ENCODE results near the gene GTF2E1.

The GTF2E1 gene

DNA sequence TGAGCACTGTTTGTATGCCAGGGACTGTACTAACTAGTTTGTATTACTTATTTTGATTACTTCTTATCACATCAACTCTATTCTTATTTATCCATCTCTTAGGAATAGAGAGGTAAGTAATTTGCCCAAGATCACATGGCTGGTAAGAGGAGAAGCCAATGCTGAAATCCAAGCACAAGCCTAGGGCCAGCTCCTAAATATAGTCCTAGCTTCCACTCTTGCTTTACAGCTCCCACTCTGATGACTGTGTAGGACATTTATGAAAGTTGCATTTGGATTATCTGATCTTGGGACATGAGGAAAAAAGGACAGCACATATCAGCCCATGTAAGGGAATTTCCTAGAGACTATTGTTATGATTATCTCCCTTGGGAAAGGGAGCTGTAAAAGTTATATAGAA is 58.1 kb downstream of the GTF2E1 start:
- Histone ChIP-seq H3K27me3 (ENCODE audit: control insufficient read depth in 1 of 2, insufficient read depth in 2 of 2, low read length in 2 of 2) (no peaks in the 10 kb centered on the region), H3K9ac (ENCODE audit: low read length) (no peak overlapping the region)

DNA sequence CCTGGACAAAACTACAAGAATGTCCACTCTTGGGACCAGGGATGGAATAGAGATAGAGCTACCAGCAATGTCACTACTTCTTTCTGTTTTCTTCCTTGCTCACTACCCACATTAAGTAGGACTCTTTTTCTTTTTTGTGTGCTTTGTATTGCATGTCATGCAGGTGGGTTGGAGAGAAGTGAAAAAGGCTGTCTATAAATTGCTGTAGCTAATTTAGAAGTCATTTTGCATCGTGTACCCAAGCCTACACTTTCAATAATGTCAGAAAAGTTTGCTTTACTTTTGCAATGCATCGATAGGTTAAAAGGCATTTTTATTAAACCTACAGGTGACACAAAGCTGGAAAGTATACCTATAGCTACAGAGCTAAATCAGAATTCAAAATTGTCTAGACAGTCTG is 58.9 kb downstream of the GTF2E1 start:
- no peaks in the 10 kb centered on the region for H3K27me3 ChIP-seq (ENCODE audit: control insufficient read depth in 1 of 2, insufficient read depth in 2 of 2, low read length in 2 of 2)
- no peaks in the 10 kb centered on the region for H3K36me3 ChIP-seq (ENCODE audit: insufficient read depth, low read length)
- no peak overlapping the region for H3K9ac ChIP-seq (ENCODE audit: low read length)
- no peak overlapping the region for H3K4me3 ChIP-seq (ENCODE audit: low read depth in 1 of 2, low read length in 2 of 2)
- no peak overlapping the region for H3K27ac ChIP-seq (ENCODE audit: low read depth, low read length)
- H3K4me1 ChIP-seq (ENCODE audit: insufficient read depth, low read length): no peaks in the 10 kb centered on the region
- H3K9me3 ChIP-seq (ENCODE audit: low read length): no peaks in the 10 kb centered on the region

More for the DNA sequence above, 58.1 kb downstream of the GTF2E1 start:
- Histone ChIP-seq H3K4me1 (ENCODE audit: insufficient read depth, low read length) (no peaks in the 10 kb centered on the region), H3K36me3 (ENCODE audit: insufficient read depth, low read length) (no peaks in the 10 kb centered on the region), H3K4me3 (ENCODE audit: low read depth in 1 of 2, low read length in 2 of 2) (no peak overlapping the region), H3K9me3 (ENCODE audit: low read length) (no peaks in the 10 kb centered on the region), H3K27ac (ENCODE audit: low read depth, low read length) (no peak overlapping the region)

- Histone ChIP-seq H3K27me3 (ENCODE audit: control insufficient read depth in 1 of 2, insufficient read depth in 2 of 2, low read length in 2 of 2) (no peaks in the 10 kb centered on the region), H3K9me3 (ENCODE audit: low read length) (no peaks in the 10 kb centered on the region), H3K4me3 (ENCODE audit: low read depth in 1 of 2, low read length in 2 of 2) (no peak overlapping the region), H3K9ac (ENCODE audit: low read length) (no peak overlapping the region), H3K36me3 (ENCODE audit: insufficient read depth, low read length) (no peaks in the 10 kb centered on the region), H3K4me1 (ENCODE audit: insufficient read depth, low read length) (no peaks in the 10 kb centered on the region), H3K27ac (ENCODE audit: low read depth, low read length) (no peak overlapping the region)
Measured at GRCh38 chr3:120802916-120803315, 60.4 kb downstream of the GTF2E1 start.

- Histone ChIP-seq H3K27me3 (ENCODE audit: control insufficient read depth in 1 of 2, insufficient read depth in 2 of 2, low read length in 2 of 2) (no peaks in the 10 kb centered on the region), H3K36me3 (ENCODE audit: insufficient read depth, low read length) (no peaks in the 10 kb centered on the region), H3K27ac (ENCODE audit: low read depth, low read length) (no peak overlapping the region), H3K9ac (ENCODE audit: low read length) (no peak overlapping the region), H3K9me3 (ENCODE audit: low read length) (no peaks in the 10 kb centered on the region), H3K4me1 (ENCODE audit: insufficient read depth, low read length) (no peaks in the 10 kb centered on the region), H3K4me3 (ENCODE audit: low read depth in 1 of 2, low read length in 2 of 2) (no peak overlapping the region)
Measured at GRCh38 chr3:120816728-120817127, 74.2 kb downstream of the GTF2E1 start.

- Histone ChIP-seq H3K4me3 (ENCODE audit: low read depth in 1 of 2, low read length in 2 of 2) (no peak overlapping the region), H3K27me3 (ENCODE audit: control insufficient read depth in 1 of 2, insufficient read depth in 2 of 2, low read length in 2 of 2) (no peaks in the 10 kb centered on the region), H3K9ac (ENCODE audit: low read length) (no peak overlapping the region), H3K27ac (ENCODE audit: low read depth, low read length) (no peak overlapping the region), H3K36me3 (ENCODE audit: insufficient read depth, low read length) (no peaks in the 10 kb centered on the region), H3K4me1 (ENCODE audit: insufficient read depth, low read length) (no peaks in the 10 kb centered on the region), H3K9me3 (ENCODE audit: low read length) (no peaks in the 10 kb centered on the region)
Measured at GRCh38 chr3:120820748-120821147, 78.2 kb downstream of the GTF2E1 start.

DNA sequence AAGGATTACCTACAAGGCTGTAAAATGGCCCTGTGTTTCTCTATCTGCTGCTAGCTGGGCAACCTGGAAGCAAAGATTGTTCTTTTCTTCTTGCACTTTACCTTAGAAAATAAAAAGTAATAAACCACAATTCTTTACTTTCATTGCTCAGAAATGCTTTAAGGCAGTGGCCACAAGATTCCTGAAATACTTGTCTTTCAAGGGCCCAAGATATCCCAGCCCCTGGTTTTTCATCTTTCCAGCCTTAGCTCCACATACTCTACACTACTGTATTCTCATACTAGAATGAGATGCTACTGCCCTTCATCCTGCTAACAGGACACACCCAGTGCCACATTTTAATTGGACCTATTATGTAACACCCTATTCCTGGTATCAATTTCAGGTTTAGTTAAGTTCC is 78.9 kb downstream of the GTF2E1 start:
- Histone ChIP-seq H3K4me3 (ENCODE audit: low read depth in 1 of 2, low read length in 2 of 2) (no peak overlapping the region), H3K9ac (ENCODE audit: low read length) (no peak overlapping the region), H3K27ac (ENCODE audit: low read depth, low read length) (no peak overlapping the region)

GRCh38 chr3:120823156-120823555 is 80.6 kb downstream of the GTF2E1 start:
- Histone ChIP-seq H3K27ac (ENCODE audit: low read depth, low read length) (no peak overlapping the region), H3K36me3 (ENCODE audit: insufficient read depth, low read length) (no peaks in the 10 kb centered on the region), H3K27me3 (ENCODE audit: control insufficient read depth in 1 of 2, insufficient read depth in 2 of 2, low read length in 2 of 2) (no peaks in the 10 kb centered on the region), H3K9ac (ENCODE audit: low read length) (no peak overlapping the region), H3K4me3 (ENCODE audit: low read depth in 1 of 2, low read length in 2 of 2) (no peak overlapping the region), H3K4me1 (ENCODE audit: insufficient read depth, low read length) (no peaks in the 10 kb centered on the region), H3K9me3 (ENCODE audit: low read length) (no peaks in the 10 kb centered on the region)

More for the DNA sequence above, 78.9 kb downstream of the GTF2E1 start:
- Histone ChIP-seq H3K4me1 (ENCODE audit: insufficient read depth, low read length) (no peaks in the 10 kb centered on the region), H3K27me3 (ENCODE audit: control insufficient read depth in 1 of 2, insufficient read depth in 2 of 2, low read length in 2 of 2) (no peaks in the 10 kb centered on the region), H3K36me3 (ENCODE audit: insufficient read depth, low read length) (no peaks in the 10 kb centered on the region), H3K9me3 (ENCODE audit: low read length) (no peaks in the 10 kb centered on the region)

GRCh38 chr3:120824613-120825012 is 82.1 kb downstream of the GTF2E1 start:
- H3K4me3 ChIP-seq (ENCODE audit: low read depth in 1 of 2, low read length in 2 of 2): no peak overlapping the region
- H3K27me3 ChIP-seq (ENCODE audit: control insufficient read depth in 1 of 2, insufficient read depth in 2 of 2, low read length in 2 of 2): no peaks in the 10 kb centered on the region
- no peaks in the 10 kb centered on the region for H3K9me3 ChIP-seq (ENCODE audit: low read length)
- no peak overlapping the region for H3K9ac ChIP-seq (ENCODE audit: low read length)
- H3K27ac ChIP-seq (ENCODE audit: low read depth, low read length): no peak overlapping the region
- no peaks in the 10 kb centered on the region for H3K36me3 ChIP-seq (ENCODE audit: insufficient read depth, low read length)
- no peaks in the 10 kb centered on the region for H3K4me1 ChIP-seq (ENCODE audit: insufficient read depth, low read length)

GRCh38 chr3:120828796-120829195 is 86.3 kb downstream of the GTF2E1 start:
- Histone ChIP-seq H3K27ac (ENCODE audit: low read depth, low read length) (no peak overlapping the region), H3K4me3 (ENCODE audit: low read depth in 1 of 2, low read length in 2 of 2) (no peak overlapping the region), H3K36me3 (ENCODE audit: insufficient read depth, low read length) (no peaks in the 10 kb centered on the region), H3K9me3 (ENCODE audit: low read length) (no peaks in the 10 kb centered on the region), H3K9ac (ENCODE audit: low read length) (no peak overlapping the region), H3K4me1 (ENCODE audit: insufficient read depth, low read length) (no peaks in the 10 kb centered on the region), H3K27me3 (ENCODE audit: control insufficient read depth in 1 of 2, insufficient read depth in 2 of 2, low read length in 2 of 2) (no peaks in the 10 kb centered on the region)

DNA sequence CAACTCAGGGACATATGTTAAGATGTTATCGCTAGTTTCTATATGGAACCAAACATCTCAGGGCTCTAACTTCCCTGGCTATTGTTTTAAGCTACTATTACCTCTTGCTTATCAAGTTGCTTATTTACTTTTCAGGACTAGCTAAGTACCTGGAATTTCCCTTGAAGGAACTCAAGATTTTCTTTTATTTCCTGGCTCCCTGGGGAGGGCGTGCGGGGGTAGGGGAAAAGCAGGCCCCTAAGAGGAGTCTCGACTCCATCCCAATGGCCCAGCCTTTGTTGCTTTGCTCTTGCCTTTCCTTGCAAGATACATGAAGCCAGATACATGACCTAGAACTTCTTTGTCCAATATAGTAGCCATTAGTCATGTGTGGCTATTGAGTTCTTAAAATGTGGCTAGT is 88.5 kb downstream of the GTF2E1 start:
- Histone ChIP-seq H3K27me3 (ENCODE audit: control insufficient read depth in 1 of 2, insufficient read depth in 2 of 2, low read length in 2 of 2) (no peaks in the 10 kb centered on the region), H3K27ac (ENCODE audit: low read depth, low read length) (no peak overlapping the region), H3K9ac (ENCODE audit: low read length) (no peak overlapping the region), H3K4me1 (ENCODE audit: insufficient read depth, low read length) (no peaks in the 10 kb centered on the region), H3K9me3 (ENCODE audit: low read length) (no peaks in the 10 kb centered on the region), H3K4me3 (ENCODE audit: low read depth in 1 of 2, low read length in 2 of 2) (no peak overlapping the region), H3K36me3 (ENCODE audit: insufficient read depth, low read length) (no peaks in the 10 kb centered on the region)

Measured in muscle layer of colon (tissue), 2 donors.